HG03354 (cell line): Measurements from ENCODE around the gene ARHGAP42.

Source experiments
- ATAC-seq: cut with Tn5 transposase; IDR thresholded peaks from one replicate; pipeline ENCODE4 v1.9.1; 2021; ENCODE audit warnings: mild to moderate bottlenecking; ENCODE audit not compliant: unreplicated experiment, poor library complexity, severe bottlenecking

Gene ARHGAP42

DNA sequence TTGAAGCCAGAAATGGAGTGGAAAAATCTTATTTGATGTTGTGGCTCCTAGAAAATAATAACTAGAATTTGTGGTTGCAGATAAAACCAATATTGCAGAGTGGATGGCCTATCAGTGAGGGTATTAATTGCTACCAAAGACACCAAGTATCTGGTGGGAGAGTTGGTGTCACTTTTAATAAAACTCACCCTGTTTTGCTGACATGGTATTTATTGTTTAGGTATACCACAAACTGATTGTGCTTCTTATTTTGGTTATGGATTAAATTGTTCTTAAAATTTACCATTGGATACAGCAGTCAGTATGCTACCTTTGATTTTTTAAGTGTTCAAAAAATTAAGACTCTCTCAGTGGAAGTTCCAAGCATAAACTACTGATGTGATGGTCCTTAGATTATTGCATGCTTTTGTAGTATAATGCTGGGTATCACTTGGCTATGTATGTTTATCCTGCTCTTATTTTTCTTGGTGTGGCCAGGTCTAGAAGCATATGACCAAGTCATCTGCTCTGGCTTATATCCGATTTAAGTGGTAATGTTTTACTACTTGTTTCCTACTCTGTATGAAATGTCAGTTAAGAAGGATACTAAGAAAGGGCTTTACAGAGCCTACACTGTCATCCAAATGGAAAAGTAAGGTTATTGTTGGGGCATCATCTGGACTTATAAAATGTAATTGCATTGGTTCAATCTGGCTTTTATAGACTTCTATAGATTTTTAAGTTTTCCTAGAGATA, 101.6 kb downstream of the ARHGAP42 start:
- ATAC-seq = no peak

DNA sequence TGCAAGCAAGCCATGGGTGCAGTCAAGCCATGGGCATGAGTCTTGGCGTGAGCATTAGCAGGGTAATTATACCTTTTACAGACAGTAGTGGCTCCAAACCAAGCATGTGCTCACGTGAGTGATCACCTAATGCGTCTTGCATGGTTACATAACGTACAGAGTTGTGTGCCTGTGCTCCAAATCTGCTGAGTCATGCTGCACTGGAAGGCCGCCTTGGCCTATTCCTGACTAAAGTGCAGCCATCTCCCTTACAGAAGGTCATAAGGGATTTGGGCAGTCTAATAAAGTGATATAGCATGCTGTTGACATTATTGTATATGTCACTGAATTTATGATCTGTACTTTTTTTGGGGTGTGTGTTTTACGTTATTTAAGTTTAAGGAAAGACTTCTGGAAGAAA, 102.4 kb downstream of the ARHGAP42 start:
- ATAC-seq = no peak

DNA sequence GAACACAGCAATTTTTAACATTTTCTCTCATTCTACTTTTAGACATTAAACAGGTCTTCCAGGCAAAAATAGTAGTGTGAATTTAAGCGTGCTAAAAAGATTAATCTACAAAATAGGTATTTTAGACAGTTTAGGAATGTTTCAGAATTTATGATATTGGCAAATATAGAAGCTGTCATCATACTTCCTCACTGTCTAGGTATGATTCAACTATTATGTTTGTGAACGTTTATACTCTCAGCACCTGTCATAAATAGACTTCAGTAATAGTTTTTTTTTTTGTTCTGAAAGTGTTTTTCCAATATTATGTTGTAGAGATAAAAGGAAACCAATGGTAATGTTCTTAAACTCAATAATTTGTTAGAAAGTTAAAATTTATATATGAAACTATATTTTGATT, 103.0 kb downstream of the ARHGAP42 start:
- no peak for ATAC-seq

DNA sequence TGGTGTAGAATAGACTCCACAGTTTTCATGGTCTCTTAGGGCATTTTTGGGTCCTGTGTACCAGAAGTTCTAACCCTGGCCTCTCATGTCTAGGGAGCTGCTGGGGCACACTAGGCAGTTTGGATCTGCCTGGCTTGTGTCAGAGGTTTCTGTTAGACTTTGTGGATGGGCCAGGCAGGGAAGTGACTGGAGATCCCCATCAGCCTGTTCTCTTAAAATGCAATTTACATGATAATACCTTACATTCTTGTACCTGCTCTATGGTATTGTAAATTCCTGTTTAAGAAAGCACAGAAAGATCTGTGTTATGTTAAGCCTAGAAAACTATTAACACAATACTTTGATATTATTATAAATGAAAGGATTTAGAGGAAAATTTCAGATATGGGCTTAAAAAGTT, 104.0 kb downstream of the ARHGAP42 start:
- no peak for ATAC-seq

DNA sequence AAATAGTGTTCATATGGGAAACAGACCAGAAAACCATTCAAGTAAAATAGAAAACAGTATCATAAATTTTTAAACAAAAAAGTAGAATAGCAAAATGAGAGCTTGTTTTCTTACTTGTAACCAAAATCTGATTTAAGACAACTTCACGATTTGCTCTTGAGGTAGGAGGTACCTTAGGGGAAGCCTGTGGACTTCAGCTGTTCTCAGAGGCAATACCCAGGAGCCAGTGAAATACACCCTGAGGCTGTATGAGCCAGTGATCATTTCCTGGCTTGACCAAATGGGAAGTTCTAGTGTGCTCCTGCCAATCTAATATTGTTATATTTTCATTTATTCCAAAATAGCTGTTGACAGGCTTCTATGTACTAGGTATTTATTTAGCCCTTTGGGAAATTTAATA, 104.8 kb downstream of the ARHGAP42 start:
- no peak for ATAC-seq

DNA sequence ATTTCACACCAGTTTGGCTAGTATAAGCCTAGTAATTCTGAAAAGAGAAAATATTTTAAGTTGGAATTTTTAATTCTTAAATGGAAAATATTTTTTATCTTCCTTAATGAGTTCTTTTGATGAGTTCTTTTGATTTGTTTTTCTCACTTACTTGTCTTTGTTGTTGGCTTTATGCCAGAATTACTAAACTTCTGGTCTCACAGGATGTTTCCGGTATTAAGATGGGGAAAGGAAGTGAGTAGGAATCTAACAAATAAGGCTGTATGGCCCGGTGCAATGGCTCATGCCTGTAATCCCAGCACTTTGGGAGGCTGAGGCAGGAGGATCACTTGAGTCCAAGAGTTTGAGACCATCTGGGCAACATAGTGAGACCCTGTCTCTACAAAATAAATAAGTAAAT, 106.4 kb downstream of the ARHGAP42 start:
- no peak for ATAC-seq

DNA sequence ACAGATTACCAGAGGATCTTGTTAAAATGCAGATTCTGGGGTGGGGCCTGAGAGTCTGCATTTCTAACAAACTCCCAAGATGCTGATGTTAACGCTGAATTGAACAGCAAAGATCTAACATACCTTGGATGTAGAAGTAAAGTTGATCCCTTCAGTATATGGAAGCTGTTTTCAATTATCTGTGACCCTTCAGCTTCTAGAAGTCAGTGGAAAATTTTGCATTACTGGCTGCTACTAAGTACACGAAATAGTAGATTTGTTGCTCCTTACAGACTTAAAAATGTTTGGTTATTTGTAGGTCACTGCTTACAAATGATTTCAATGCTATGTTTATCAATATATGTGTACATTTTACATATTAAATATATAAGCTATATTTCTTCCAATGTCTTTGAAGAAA, 107.4 kb downstream of the ARHGAP42 start:
- ATAC-seq = no peak

DNA sequence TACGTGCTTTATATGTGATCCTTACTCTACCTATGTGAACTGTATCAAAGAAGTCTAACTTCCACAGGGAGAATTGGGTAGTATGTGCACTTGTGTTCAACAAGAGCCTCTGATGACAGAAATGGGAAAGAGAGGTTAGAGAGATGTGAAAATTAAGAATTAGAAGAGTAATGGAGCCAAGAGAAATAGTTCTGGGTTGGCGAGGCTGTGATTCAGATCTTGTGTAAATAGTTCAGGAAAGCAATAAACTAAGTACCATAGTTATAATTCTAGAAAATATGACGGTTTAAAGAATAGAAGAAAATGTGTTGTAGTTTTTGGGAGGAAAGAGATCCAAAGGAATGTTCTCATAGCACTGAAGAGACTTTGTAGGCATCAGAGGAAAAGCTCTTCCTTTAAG, 112.4 kb downstream of the ARHGAP42 start:
- ATAC-seq = no peak

DNA sequence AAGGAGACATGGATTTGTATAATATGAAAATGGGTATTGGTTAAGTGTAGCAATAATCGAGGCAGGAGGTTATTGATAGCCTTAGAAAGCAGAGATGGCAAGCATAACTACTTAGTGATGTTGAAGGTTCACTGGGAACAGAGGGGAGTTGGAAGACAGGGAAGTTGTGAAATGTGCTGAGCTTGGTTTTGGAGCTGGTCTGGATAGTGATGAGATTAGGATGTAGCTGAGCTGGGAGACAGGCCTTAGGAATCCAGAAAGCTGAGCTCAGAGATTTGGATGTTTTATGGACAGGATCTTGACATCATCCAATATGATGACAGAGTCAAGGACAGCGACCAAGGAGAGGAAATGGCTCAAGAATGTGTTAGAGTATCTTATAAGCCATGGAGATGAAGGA, 113.1 kb downstream of the ARHGAP42 start:
- ATAC-seq = no peak

DNA sequence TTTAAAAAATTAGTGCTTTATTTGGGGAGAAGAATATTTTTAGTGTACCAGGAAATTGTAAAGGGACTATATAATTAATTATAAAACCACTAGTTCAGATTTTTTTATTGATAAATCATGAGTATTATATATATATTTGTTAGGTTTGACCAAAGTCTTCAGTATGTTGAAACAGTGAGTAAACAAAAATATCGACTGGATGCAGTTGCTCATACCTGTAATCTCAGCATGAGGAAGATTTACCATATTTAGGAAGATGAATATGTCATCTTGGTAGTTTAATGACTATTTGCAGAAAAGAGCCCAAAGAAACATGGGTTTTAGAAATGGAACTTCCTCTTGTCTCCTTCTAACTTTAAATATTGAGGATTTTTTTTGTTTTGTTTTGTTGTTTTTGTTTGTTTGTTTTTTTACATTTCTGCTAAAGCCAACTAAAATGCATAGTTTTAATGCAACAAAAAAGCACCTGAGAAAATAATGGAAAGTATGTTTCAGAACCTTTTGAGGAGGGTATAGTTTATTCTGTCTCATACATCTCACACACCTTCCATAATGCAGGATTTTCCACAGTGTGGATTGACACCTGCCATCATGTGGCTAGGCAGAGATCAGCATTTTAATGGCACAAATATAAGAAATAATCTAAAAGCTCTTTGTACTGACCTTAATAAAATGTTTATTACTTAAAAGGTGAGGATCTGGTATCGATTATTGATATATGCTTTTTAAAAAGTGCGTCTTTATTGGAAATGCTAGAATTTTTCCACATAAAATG, 114.3 kb downstream of the ARHGAP42 start:
- no peak for ATAC-seq

DNA sequence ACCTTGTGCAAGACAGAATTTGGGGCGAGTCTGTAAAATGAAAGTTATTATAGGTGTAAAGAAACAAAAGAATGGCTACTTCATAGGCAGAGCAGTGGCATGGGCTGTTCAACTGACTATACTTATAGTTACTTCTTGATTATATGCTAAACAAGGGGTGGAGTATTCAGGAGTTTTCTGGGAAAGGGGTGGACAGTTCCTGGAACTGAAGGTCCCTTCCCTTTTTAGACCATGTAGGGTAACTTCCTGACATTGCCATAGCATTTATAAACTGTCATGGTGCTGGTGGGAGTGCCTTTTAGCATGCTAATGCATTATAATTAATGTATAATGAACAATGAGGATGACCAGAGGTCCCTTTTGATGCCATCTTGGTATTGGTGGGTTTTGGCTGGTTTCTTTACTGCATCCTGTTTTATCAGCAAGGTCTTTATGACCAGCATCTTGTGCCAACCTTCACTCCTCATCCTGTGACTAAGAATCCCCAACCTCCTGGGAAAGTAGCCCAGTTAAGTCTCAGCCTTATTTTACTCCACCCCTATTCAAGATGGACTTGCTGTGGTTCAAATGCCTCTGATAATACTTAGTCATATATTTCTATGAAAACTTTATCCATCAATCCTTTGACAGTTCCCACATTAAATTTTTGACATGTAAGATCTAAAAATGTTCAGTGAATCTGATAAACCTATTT, 118.6 kb downstream of the ARHGAP42 start:
- no peak for ATAC-seq

DNA sequence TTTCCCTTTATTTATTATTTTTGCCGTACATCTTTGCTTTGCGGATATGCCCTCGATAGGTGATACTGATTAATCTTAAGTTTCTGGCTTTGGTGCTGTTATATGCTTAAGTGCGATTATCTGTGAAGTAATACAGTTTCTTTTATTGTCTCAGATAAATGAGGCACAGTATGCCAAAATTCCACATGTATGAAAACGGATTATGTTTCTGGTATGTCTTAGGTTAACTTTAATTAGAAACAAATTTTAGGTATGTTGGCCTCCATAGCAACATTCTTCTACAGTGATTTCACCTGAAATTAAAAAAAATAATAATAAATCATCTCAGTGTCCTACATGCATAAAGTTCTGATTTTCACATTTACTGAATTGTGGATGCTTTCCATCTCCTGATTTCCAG, 119.2 kb downstream of the ARHGAP42 start:
- no peak for ATAC-seq

DNA sequence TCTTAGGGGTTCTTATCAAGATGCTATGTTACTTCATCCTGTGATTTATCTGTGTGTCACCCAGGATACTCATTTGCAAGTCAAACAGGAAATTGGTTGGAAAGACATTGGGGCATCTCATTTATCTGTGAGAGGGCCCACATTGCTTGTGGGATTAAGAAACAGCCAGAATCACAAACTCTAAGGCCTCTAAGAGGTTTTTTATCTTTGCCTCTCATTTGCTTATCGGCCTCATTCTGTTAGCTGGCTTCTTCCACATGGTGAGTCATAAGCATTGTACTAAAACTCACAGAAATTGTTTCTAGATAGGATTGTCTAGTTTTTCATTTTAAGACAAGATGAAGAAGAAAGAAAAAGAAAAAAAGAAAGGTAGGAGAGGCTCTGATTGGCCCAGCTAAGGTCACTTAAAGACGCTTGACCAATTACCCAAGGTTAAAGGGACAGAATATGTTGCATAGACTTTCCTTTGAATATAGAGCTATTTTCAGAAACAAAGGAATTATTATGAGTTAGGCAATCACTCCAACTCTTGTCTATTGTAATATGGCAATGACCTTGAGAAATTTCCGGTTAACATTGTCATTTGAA, 121.9 kb downstream of the ARHGAP42 start:
- no peak for ATAC-seq

DNA sequence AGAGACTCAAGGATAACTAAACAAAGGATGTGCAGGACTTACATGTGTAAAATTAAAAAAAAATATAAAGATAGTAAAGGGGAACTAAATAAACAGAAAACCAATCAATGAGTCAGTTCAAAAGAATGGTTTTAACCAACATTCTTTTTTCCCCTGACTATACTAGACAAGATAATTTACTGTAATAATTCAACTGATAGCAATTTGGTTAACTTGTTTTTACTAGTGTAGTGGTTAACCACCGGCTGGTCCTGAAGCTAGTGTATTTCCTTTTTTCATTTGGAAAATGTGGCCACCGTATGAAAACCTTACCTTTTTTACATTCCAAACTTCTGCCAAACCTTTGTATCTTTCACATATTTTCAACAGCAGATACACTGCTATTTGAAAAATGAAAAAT, 123.1 kb downstream of the ARHGAP42 start:
- ATAC-seq = peak; percentile 46

DNA sequence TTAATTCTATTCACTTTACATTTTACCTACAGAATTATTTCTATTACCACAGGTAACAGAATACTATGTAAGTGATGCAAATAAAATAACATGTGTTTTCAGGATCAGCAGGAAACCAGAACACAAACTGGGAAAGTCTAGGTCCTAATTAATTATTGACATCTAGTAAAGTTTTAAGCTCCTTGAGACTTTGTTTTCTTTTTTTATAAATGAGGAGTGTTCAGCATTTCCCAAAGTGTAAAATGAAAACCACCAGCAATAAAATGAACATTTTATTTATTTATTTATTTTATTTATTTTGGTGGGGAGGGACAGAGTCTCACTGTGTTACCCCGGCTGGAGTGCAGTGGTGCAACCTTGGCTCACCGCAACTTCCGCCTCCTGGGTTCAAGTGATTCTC, 123.6 kb downstream of the ARHGAP42 start:
- ATAC-seq = no peak

DNA sequence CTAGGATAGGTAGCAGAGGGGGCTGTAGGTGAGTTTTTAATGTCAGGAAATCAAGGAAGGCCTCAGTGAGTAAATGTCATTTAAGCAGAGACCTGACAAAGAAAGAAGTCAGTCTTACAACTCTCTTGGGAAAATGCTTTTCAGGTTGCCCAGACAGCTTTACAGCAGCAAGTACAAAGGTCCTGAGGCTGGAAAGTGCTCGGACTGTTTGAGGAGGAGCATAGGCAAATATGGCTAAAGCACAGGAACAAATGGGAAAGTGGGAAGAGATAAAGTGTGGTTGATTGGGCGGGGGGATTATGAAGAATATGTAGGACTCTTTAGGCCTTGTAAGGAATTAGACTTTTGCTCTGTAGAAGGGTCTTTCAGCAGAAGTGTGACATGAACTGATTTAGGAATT, 125.4 kb downstream of the ARHGAP42 start:
- no peak for ATAC-seq

DNA sequence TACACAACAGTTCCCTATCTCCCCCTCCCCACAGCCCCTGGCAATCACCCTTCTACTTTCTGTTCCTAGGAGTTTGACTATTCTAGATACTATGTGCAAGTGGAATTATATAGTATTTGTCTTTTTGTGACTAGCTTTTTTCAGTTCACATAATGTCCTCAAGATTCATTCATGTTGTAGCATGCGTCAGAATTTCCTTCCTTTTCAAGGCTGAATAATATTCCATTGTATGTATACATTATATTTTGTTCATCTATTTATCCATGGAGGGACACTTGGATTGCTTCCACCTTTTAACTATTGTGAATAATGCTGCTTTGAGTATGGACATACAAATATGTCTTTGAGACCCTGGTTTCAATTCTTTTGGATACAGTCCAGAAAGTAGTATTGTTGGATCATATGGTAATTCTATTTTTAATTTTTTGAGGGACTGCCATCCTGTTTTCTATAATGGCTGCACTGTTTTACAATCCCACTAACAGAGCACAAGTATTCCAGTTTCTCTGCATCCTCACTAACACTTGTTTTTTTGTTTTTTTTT, 128.8 kb downstream of the ARHGAP42 start:
- ATAC-seq = no peak

DNA sequence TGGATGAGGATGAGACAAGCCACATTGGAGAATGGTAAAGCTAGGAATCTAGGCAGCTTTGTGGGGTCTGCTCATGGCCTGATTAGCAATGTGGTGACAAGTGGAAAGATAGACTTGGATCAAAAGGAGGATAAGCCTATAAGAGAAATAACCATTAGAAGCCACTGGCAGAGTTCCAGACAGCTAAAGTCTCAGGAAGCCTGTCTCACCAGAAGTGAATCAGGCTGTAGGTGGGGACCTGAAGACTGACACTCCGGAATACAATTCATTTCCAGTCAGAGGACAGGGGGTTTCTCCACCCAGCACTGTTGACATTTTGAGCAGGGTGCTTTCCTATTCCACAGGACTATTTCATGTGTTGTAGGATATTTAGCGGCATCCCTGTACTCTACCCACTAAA, 129.7 kb downstream of the ARHGAP42 start:
- ATAC-seq = no peak

DNA sequence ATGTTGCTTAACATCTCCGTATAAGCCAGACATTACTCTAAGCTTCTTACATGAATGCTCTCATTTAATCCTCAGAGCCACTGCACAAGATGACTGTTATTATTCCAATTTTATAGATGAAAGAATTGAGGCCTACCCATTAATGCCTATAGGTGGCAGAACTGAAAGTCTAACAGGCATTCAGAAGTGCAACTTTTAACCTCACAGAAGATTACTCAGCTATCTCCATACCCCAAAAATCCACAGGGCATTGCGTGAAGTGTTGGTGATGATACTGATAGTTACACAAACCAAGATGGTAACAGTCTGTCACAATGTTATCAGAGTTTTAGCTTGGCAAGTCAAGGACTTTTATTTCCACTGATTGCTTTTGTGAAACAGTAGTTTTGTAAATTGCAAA, 130.5 kb downstream of the ARHGAP42 start:
- ATAC-seq = no peak

DNA sequence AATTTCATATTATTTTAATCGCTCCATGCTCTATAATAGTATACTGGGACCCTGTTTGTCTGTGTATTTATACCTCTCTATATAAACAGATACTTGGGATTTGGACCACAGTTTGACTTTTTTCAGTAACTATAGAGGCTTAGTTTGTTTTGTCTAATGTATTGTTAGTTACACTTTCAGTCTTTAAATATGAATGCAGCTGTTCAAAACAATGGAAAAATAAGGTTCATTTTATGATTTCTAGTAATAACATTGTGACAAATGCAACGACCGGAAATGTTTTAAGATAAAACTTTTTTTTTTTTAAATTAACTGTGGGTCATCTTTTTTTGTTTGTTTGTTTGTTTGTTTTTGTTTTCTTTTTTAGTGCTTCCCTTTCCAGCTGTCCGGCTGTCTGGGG, 133.5 kb downstream of the ARHGAP42 start:
- no peak for ATAC-seq
